8988T (cell line): ENCODE data around the gene LIN37.

Experiments used
- DNase-seq: peaks from one replicate; pipeline ENCODE4 v3.0.0; 2011

Gene LIN37

DNA sequence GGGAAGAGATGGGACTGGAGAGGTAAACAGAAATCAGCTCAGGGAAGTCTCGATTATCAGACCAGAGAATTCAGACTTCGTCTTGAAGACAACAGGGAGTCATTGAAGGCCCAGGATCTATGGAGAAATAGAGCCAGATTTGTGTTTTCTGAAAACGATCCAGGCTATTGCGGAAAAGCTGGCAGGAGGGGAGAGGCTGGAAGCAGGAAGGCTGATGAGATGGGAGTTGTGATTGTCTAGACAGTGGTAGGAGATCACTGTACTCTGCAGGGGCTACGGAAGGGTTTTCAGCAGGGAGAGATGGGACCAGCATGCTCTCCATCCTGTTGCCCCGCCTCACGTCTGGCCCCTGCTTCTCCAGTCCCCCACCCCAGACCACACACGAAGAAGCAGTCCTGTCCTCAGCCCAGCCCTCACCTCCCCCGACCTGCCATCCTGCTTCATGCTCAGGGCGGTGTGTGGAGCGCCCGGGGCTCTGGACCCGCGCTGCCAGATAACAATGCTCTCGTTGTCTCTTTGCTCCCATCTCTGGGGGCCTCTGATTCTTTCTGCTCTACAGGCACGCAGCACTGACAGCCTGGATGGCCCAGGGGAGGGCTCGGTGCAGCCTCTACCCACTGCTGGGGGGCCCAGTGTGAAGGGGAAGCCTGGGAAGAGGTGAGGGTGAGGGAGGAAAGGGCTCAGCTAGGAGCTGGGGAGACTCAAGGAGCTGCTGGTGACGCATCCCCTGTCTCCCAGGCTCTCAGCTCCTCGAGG lies 28.9 kb downstream of the LIN37 start:
- DNase-seq, result no peak

DNA sequence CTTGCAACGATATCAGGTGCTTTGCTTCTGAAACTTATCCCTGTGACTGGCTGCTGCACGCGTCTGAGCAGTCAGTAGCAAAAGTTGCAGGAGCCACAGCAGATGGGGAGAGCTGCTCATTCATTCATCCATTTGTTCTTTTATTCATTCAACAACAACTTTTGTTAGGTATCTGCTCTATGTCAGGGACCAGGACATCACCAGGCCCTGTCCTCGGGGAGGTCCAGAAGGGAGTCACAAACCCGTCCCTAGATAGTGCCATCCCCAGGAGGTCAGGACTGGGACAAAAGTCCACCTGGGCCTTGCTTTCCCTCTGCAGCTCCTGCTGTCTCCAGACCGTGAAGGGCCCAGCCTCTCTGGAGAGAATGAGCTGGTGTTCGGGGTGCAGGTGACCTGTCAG lies 29.6 kb downstream of the LIN37 start:
- DNase-seq, result no peak

DNA sequence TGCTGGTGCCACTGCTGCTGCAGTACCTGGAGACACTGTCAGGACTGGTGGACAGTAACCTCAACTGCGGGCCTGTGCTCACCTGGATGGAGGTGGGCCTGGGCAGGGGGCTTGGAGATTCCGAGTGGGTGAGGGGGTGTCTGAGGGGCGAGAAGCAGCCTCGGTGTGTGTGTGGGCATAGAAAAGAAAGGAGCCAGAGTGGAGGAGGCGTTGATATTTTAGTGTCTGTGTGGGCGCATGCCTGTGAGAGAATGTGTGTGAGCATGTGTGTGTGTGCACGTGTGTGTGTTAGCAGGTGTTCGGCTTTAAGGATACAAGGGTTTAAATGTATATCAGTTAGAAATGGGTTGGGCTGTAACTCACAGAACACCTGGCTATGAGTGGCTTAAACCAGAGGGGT lies 30.7 kb downstream of the LIN37 start:
- DNase-seq, result no peak

DNA sequence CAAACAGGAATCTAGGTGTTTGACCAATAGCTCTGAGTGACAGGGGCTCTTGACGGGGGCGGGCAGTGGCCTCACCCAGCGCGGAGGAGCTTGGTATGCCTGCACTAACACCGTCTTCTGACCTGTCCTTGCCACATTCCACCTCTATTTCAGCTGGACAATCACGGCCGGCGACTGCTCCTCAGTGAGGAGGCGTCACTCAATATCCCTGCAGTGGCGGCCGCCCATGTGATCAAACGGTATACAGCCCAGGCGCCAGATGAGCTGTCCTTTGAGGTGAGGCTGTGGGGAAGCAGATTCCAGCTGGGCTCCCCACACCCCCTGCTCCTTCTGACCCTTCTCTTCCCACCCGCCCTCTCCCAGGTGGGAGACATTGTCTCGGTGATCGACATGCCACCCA lies 31.7 kb downstream of the LIN37 start:
- DNase-seq, result no peak

DNA sequence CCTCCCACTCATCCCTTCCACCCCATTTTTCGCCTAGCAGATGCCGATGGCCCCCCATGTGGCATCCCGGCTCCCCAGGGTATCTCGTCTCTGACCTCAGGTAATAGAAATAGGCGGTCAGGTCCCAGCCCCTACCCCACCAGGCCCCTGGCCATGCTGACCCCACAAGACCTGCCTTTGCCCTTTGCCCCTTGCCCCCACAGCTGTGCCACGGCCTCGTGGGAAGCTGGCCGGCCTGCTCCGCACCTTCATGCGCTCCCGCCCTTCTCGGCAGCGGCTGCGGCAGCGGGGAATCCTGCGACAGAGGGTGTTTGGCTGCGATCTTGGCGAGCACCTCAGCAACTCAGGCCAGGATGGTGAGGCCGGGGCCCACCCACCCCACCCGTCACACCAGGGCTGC lies 32.3 kb downstream of the LIN37 start:
- no peak for DNase-seq

DNA sequence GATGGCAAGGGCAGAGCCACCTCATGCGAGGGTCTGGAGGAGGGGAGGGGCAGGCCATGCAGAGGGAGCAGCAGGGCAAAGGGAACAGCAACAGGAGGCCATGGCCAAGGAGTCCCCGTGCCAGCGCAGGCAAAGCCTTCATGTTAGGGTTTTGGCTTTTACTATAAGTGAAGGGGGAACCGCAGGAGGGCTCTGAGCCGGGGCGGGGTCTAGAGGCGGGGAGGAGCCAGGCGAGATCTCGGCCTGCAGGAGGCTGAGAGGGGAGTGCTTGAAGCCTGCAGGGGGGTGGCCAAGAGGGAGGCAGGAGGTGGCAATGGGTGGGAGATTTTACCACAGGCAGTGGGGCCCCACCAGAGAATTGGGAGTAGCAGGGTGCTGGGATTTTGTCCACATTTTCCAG lies 33.3 kb downstream of the LIN37 start:
- DNase-seq, result no peak

DNA sequence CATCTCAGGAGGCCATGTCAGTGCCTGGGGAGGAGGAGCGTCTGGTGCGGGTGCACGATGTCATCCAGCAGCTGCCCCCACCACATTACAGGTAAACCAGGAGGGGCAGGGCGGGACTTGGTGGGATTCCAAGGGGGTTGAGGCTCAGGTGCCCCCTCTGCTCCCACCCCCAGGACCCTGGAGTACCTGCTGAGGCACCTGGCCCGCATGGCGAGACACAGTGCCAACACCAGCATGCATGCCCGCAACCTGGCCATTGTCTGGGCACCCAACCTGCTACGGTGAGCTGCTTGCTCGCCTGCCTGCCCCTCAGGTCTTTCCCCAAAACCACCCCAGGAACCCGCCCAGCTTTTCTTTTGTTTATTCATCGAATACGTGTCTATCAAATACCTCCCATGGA lies 34.2 kb downstream of the LIN37 start:
- DNase-seq, result no peak

DNA sequence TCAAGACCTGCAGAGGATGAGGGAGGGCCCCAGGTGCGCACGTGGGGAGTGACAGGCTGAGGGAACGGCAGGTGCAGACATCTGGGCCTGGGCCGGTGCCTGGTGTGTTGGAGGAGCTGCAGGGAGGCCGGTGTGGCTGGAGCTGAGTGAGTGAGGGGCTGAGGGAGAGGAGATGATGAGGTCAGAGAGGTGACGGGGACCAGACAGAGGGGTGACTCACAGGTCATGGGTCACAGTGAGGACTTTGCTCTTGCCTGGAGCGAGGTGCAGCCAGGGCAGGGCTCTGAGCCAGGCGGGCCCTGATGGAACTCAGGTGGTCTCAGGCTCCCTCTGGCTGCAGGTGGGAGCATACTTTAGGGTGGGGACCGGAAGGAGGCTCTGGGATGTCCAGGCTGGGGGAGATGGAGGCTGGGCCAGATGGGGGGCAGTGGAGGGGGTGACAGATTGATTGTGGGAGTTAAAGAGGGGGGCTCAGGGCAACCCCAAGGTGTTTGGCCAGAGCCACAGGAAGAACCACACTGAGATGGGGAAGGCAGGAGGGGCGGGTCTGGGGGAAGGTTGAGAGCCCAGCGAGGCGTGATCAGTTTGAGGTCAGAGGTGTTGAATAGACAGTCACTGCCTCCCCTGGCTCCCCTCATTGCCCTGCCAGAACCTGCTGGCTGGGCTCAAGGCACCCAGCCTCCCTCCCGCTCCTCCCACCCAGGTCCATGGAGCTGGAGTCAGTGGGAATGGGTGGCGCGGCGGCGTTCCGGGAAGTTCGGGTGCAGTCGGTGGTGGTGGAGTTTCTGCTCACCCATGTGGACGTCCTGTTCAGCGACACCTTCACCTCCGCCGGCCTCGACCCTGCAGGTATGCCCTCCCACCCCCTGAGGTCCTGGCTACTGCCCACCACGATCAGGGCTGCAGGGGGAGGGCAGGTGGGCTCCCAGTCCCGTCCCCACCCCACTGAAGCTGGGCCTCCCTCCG lies 35.4 kb downstream of the LIN37 start:
- DNase-seq, result peak; percentile 62

DNA sequence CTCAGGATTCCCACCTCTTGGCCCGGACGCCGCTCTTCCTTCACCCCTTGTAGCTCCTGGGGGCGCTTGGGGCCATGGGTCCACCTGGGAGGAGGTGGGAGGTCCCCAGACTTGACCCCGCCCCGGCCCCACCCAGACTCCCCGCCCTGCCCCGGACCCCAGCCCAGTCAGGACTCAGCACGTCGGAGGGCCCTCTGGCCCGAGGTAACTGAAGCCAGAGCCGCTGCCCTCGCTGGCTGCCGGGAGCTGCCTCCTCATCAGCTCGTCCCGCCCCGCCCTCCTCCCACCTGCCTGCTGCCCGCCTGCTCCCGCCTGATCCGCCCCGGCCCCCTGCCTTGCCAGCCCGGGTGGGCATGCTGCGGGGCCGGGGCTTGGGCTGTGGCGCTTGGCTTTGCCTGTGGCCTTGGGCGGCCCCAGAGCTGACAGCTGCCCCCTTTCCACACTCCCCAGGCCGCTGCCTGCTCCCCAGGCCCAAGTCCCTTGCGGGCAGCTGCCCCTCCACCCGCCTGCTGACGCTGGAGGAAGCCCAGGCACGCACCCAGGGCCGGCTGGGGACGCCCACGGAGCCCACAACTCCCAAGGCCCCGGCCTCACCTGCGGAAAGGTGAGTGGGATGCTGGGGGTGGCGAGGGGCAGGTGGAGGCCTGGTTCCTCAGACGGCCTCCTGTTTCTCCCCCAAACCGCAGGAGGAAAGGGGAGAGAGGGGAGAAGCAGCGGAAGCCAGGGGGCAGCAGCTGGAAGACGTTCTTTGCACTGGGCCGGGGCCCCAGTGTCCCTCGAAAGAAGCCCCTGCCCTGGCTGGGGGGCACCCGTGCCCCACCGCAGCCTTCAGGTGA lies 36.3 kb downstream of the LIN37 start:
- DNase-seq, result peak; percentile 27

DNA sequence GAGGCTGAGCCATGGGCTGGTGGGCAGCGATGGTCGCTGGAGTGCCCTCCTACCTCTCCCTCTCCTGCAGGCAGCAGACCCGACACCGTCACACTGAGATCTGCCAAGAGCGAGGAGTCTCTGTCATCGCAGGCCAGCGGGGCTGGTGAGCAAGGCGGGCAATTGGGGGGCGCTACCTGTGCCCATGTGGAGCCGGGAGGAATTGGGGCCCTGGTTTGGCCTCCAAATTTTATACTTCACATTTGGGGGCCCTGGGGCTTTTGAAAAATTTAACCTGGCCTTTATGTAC lies 36.9 kb downstream of the LIN37 start:
- no peak for DNase-seq

DNA sequence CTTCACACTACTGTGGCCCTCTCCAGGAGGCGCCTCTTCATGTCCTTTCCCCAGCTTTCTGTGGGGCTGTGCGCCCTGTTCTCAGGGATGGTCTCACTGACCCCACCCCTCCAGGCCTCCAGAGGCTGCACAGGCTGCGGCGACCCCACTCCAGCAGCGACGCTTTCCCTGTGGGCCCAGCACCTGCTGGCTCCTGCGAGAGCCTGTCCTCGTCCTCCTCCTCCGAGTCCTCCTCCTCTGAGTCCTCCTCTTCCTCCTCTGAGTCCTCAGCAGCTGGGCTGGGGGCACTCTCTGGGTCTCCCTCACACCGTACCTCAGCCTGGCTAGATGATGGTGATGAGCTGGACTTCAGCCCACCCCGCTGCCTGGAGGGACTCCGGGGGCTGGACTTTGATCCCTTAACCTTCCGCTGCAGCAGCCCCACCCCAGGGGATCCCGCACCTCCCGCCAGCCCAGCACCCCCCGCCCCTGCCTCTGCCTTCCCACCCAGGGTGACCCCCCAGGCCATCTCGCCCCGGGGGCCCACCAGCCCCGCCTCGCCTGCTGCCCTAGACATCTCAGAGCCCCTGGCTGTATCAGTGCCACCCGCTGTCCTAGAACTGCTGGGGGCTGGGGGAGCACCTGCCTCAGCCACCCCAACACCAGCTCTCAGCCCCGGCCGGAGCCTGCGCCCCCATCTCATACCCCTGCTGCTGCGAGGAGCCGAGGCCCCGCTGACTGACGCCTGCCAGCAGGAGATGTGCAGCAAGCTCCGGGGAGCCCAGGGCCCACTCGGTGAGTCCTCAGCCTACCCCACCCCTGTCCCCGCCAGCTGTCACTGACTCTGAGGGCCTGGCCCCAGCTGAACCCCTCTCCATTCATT lies 38.2 kb downstream of the LIN37 start:
- DNase-seq, result no peak

DNA sequence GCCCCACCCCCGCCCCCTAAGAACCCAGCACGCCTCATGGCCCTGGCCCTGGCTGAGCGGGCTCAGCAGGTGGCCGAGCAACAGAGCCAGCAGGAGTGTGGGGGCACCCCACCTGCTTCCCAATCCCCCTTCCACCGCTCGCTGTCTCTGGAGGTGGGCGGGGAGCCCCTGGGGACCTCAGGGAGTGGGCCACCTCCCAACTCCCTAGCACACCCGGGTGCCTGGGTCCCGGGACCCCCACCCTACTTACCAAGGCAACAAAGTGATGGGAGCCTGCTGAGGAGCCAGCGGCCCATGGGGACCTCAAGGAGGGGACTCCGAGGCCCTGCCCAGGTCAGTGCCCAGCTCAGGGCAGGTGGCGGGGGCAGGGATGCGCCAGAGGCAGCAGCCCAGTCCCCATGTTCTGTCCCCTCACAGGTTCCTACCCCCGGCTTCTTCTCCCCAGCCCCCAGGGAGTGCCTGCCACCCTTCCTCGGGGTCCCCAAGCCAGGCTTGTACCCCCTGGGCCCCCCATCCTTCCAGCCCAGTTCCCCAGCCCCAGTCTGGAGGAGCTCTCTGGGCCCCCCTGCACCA lies 38.9 kb downstream of the LIN37 start:
- no peak for DNase-seq

DNA sequence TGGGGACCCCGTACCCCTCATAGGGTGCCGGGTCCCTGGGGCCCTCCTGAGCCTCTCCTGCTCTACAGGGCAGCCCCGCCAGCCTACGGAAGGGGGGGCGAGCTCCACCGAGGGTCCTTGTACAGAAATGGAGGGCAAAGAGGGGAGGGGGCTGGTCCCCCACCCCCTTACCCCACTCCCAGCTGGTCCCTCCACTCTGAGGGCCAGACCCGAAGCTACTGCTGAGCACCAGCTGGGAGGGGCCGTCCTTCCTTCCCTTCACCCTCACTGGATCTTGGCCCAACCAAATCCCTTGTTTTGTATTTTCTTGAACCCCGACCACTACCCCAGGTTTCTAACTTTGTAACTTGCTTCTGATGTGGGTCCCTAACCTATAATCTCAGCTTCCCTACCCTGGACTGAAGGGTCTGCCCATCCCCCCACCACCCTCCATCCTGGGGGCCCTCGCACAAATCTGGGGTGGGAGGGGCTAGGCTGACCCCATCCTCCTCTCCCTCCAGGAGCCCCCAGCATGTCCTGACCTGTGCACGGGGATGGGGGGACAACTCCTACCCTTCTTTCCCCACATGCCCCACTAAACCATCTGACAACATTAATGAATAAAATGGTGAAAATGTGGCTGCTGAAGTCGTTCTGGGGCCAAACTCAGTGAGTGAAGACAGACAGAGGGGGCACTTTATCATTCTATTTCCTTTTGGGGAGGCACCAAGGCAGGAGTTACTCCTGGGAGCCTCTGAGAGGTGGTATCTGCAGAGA lies 40.0 kb downstream of the LIN37 start:
- no peak for DNase-seq

DNA sequence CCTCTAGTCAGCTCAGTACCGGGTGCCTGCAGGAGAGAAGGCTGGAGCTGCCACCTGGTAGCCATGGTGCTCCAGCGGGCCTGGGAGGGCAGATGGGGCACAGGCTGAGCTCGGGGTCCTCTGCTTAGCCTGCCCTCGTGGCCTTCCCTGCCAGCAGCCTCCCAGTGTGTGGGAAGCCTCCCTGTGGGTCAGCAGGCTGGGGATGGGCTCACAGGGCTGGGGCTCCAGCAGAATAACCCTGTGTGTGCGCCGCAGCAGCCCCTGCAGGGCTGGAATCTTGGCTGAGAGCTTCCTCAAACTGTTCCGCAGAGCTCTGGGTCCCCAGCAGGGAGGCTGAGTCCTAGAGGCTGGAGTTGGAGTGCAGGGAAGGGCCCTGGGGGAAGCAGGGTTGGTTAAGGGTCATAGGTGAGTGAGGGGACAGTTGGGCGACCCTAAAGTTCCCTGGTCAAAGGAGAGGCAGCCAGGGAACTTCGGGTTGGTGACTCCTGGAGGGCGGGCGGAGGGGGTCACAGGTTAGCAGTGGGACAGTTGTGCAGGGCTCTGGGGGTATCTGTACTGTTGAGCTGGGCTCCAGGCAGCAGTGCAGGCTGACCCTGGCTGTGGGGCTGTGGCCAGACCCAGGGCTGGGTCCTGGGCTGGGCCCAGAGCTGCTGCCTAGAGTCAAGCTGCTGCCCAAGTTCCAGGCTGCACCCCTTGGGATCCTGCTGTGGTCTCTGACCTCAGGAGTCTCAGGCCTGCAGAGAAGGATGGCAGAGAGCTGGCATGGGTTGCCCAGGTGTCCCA lies 41.0 kb downstream of the LIN37 start:
- peak; percentile 56 for DNase-seq

DNA sequence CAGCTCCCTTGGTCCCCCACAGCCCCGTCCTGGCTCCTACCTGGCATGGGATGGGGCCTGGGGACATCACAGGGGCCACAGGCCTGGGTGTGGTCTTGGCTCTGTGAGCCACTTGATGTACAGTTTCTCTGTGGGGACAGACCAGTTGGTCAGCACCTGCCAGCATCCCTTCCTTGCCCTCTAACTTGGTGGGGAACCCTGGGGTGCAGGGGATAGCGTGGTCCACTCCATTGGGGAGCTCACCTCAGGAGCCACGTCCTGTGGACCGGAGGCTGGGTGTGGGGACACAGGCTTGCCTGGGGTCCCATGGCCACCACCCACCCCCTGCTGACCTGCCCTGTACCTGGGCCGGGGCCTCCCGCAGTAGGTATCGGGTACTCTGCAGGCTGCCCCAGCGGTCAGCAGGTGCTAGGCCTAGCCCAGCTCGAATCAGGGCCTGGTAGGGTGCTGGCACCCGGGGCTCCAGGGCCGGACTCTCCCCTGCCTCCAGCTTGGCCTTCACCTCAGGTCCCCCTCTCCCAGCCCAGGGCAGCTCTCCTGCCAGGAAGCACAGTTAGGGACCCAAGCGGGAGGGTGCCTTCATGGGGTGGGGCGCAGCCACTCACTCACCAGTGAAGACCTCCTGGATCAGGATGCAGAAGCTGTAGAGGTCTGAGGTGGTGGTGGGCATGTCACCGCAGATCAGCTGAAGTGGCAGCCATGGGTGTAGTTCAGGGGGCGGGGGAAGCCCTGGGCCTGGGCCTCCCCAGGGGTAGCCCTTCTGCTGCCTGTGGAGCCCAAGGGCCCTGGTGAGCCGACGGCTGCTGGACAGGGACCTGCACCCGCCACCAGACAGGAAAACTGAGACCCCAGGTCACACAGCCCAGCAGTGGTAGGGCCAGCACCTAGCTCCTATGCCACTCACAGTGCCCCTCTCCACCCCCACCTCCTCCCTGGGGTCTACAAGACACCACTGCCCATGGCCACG lies 41.9 kb downstream of the LIN37 start:
- DNase-seq, result no peak

DNA sequence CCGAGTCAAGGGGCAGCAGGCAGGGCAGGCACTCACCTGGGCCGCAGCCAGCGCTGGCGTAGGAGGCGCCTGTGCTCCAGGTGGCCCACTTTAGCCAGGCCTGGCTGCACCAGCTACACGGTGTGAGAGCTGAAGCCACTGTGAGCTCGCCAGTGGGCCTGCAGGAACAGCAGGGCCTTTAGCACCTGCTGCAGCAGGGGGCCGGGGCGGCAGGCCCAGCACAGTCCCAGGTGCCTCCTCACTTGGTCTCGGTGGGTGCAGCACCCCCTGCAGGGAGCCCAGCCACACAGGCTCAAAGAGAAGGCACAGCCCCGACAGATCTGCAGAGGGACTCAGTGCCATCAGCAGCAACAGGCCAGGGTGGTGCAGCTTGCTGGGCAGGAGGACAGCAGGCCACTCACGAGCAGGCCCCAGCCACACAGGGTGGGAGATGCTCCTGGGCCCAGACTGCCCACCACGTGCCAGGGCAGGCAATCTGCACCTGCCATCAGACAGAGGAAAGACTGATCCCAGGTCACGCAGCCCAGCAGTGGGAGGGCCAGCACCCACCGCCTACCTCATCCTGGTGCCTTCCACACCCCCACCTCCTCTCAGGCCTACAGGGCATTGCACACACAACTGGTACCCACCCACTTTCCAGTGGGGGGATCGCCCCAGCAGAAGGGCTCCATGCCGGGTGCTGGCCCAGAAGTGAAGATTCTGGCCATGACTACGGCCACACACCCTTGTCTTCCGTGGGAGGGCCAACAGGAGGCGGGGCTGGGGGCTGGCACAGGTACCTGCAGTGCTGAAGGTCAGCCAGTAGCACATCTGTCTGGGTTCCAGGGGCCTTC lies 42.8 kb downstream of the LIN37 start:
- DNase-seq, result peak; percentile 89

DNA sequence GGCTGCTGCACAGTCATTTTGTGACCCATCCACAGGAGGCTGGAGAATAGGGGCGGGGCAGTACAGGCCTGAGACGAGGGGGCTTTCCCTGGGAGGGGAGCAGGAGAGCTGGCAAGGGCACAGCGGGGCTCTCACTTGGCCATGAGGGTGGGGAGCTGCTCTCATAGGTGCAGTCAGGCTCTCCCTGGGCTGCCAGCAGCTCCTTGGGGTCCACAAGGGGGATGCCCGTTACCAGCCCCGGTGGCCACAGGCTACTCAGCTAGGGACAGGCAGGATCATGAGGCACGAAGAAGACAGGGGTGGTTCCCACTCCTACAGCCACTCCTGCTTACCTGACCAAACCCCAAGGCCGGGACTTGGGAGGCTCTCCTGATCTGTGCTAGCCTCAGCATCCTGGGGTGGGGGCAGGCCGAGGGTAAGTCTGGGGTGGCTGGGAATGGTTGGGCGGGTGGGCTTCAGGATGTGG lies 43.5 kb downstream of the LIN37 start:
- DNase-seq, result no peak

DNA sequence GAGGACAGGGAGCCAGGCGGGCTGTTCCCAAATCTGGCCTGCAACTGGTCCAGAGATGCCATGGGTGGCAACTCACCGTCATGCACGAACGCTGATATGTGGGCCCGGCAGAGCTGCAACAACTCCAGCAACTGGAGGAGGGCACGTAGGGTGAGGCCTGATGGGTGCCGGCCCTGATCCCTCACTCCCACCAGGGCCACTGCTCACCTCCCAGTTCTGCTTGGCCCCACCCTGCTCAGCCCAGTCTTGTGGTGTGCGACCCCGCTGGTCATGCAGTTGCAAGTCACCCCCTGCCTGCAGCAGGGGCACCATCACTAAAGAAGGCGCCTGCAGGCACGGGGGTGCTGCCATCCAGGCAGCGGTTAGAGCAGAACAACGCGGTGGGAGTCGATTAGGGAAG lies 43.9 kb downstream of the LIN37 start:
- no peak for DNase-seq
